Right hindlimb (tissue), 1 donor: ENCODE measurements around the gene RSBN1L.

Experiments
- DNase-seq: peaks from one replicate; pipeline ENCODE4 v3.0.0-alpha.2; 2018

The RSBN1L gene

GRCh38 chr7:77811516-77812289, 115.4 kb downstream of the RSBN1L start:
- DNase-seq: no peak

GRCh38 chr7:77812290-77812685, 116.0 kb downstream of the RSBN1L start:
- DNase-seq: no peak

- DNase-seq: no peak
Observed at GRCh38 chr7:77813180-77813579, 116.9 kb downstream of the RSBN1L start.

GRCh38 chr7:77819021-77819420, 122.8 kb downstream of the RSBN1L start:
- DNase-seq: no peak

- no peak for DNase-seq
Observed at GRCh38 chr7:77820967-77821366, 124.7 kb downstream of the RSBN1L start.

- no peak for DNase-seq
Observed at GRCh38 chr7:77822269-77822668, 126.0 kb downstream of the RSBN1L start.

GRCh38 chr7:77823787-77824186, 127.5 kb downstream of the RSBN1L start:
- DNase-seq: no peak

GRCh38 chr7:77824636-77825035, 128.4 kb downstream of the RSBN1L start:
- DNase-seq: no peak

- DNase-seq: no peak
Observed at GRCh38 chr7:77825131-77825530, 128.9 kb downstream of the RSBN1L start.

GRCh38 chr7:77826300-77826699, 130.0 kb downstream of the RSBN1L start:
- no peak for DNase-seq

- DNase-seq: no peak
Observed at GRCh38 chr7:77827999-77828398, 131.7 kb downstream of the RSBN1L start.

- no peak for DNase-seq
Observed at GRCh38 chr7:77830649-77831355, 134.5 kb downstream of the RSBN1L start.

GRCh38 chr7:77831481-77831880, 135.2 kb downstream of the RSBN1L start:
- no peak for DNase-seq

GRCh38 chr7:77831953-77832352, 135.7 kb downstream of the RSBN1L start:
- no peak for DNase-seq
